HG03520 (cell line): ENCODE data around the gene FRMD7.

Experiments
- ATAC-seq: cut with Tn5 transposase; IDR thresholded peaks from one replicate; pipeline ENCODE4 v1.9.1; 2021; ENCODE audit warnings: mild to moderate bottlenecking, moderate library complexity; ENCODE audit not compliant: unreplicated experiment

FRMD7 gene

DNA sequence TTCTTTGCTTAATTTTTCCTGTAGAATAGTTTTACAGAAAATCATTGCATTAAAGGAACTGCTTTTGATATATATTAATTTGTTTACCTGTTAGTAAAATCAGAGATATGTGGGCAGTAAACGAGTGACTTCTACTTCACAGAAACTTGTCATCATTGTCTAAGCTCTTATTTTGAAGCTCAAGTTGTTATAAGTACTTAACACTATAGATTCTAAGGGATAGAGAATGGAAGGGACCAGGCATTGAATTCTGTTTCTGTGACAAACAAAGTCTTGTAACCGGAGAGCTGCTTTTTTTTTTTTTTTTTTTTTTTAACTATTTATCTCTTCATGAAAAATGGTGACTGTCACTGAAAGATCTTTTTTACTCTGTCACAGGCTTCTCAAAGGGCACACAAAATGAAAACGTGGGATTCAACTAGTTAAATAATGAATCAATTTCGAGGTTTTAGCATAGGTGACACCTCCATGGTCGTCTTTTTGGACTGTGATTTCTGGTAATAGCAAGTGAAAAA, 90.3 kb downstream of the FRMD7 start:
- no peak for ATAC-seq

DNA sequence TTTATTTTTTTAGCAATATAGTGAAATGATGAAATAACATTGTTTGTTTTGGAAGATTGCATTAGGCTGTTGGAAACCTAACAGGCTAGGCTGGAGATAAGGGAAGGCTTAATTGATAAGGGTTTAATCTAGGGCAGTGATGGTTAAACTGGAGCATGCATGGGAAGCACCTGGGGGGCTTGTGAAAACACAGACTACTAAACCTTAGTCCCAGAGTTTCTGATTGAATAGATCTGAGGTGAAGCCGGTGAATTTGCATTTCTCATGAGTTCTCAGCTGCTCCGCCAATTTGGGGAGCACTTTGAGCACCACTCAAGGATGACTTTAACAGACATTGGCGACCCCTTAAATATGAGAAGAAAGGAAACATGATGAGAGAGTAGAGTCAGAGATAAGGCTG, 93.2 kb downstream of the FRMD7 start:
- ATAC-seq: no peak

DNA sequence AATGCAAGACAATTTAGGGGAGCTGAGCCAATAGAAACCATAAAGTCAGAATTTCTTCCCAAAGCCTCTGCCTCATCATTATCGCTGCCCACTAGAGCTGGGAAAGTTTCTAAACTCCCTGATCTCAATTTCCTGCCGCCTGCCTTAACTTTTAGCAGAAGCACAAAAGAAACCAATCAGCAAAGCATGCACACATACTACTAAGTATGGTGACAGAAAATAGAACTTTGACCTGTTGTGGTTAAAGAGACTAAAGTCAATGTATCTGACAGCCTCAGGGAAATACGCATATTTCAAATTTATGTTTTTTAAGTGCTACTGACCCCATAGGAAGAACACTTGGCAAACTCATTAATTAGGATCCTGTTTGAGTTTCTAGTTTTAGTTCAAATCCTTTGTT, 94.7 kb downstream of the FRMD7 start:
- no peak for ATAC-seq

DNA sequence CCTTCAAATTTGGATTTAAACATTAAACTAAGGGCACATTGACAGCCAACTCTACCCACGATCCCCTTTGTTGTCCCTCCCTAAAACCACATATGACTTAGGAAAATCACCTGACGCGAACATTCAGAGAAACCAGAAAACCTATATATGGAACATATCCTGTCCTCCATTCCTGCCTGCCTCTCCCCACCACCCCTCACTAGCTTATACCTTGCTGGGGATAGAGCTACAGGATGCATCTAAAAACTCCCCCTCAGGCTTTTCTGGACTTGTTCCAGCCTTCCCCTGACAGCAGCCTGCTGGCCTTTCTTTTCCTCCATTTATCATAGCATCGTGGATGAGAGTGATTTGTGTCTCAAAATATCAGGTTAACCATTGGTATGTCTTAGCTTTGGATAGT, 96.0 kb downstream of the FRMD7 start:
- ATAC-seq: no peak

DNA sequence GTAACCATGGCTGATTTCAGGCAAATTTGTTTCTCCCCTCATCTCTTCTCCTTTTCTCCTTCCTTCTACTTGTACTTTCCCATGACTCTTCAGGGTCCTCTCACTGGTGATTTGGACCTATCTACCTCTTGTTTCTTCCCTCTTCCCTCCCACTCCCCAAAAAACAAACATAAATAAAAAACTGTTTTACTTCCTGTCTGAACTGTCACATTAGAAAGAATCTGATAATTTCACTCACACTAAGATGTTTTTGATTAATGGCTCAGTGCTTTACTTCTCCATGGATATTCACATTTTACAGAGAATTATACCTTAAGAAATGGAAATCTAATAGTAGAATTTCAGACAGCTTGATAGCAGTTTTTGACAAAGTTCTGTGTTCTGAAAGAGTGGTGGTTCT, 97.6 kb downstream of the FRMD7 start:
- no peak for ATAC-seq
